Activated CD4-positive, alpha-beta memory T cell treated with anti-CD3 and anti-CD28 coated beads for 36 hours (primary cell): ENCODE measurements around the gene UEVLD. TPM values are rescaled to one million over a fixed set of nuclear protein-coding genes. Genes with fewer than 3 reads are reported as not detected.

Experiments used
- CTCF ChIA-PET: fragments of 350-600 bp; sonication (Branson Sonifier 250); formaldehyde crosslinking; loops from one replicate; lab custom pipeline; 2021; ENCODE audit warnings: antibody characterized with exemption, inconsistent platforms; lab: Charles Lee
- POLR2A ChIA-PET: fragments of 350-600 bp; sonication (Branson Sonifier 250); formaldehyde crosslinking; loops from one replicate; lab custom pipeline; 2021; ENCODE audit warnings: antibody characterized with exemption; lab: Charles Lee
- DNase-seq: peaks from one replicate; pipeline ENCODE4 v3.0.0-alpha.2; 2020
- H3K27ac Mint-ChIP-seq: one replicate; pipeline ENCODE4 v1.8.0; 2021; ENCODE audit warnings: mixed read lengths
- H3K27me3 Mint-ChIP-seq: one replicate; pipeline ENCODE4 v1.8.0; 2021; ENCODE audit warnings: mixed read lengths
- H3K36me3 Mint-ChIP-seq: one replicate; pipeline ENCODE4 v1.8.0; 2021; ENCODE audit warnings: mixed read lengths
- H3K4me1 Mint-ChIP-seq: one replicate; pipeline ENCODE4 v1.8.0; 2021; ENCODE audit warnings: low read depth, mixed read lengths
- H3K4me3 Mint-ChIP-seq: one replicate; pipeline ENCODE4 v1.8.0; 2021; ENCODE audit warnings: mild to moderate bottlenecking, mixed read lengths
- H3K9me3 Mint-ChIP-seq: one replicate; pipeline ENCODE4 v1.8.0; 2021; ENCODE audit warnings: mixed read lengths
- intact Hi-C: fragments of 100-400 bp; cut with micrococcal nuclease; formaldehyde crosslinking; loops from one replicate; pipeline ENCODE4 v1.15.1; 2023
- total RNA-seq, 2 experiments: library from RNA; stranded (reverse); gene quantifications; one replicate each; pipeline ENCODE4 v1.2.3, GENCODE V29; 2021

Gene UEVLD
- total RNA-seq, 2 experiments from 2014 or later = 20.9 to 26.2 TPM

DNA sequence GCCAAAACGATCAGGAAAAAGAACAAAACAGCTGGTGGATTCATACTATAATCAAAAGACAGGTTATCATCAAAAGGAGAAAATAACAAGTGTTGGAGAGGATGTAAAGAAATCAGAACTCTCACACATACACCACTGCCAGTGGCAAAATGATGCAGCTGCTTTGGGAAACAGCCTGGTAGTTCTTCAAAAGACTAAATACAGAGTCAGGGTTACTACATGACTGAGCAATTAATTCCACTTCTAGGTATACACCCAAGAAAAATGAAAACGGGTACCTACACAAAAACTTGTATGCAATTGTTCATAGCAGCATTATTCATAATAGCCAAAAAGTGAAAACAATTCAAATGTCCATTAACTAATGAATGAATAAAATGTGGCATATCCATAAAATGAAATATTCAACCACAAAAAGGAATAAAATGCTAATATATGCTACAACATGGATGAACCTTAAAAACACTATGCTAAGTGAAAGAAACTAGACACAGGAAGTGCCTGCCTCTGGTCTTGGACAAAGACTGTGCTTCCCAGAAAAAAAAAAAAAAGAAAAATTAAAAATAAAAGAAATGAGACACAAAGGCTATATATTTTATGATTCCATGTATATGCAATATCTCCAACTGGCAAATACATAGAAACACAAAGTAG lies 8.3 kb downstream of the UEVLD start:
- peaks cover 20% of the 10 kb centered on the region for H3K36me3 Mint-ChIP-seq
- no peaks in the 10 kb centered on the region for H3K27me3 Mint-ChIP-seq
- no peaks in the 10 kb centered on the region for H3K9me3 Mint-ChIP-seq
- H3K4me3 Mint-ChIP-seq = no peak overlapping the region
- ChIA-PET POLR2A (interaction anchor here (1.3 to 1.8 kb wide), 2 partner anchors 8 to 142 kb away, joined by 3 to 12 read pairs; partner anchors contain the start of gene UEVLD), CTCF (interaction anchor here (1.0 to 2.3 kb wide), 7 partner anchors 8 to 465 kb away, joined by 3 to 9 read pairs (median 5); partner anchors contain the start of gene UEVLD)
- no peak overlapping the region for H3K27ac Mint-ChIP-seq
- DNase-seq = no peak
- peaks cover 21% of the 10 kb centered on the region for H3K4me1 Mint-ChIP-seq
- intact Hi-C loops = no loop called here

DNA sequence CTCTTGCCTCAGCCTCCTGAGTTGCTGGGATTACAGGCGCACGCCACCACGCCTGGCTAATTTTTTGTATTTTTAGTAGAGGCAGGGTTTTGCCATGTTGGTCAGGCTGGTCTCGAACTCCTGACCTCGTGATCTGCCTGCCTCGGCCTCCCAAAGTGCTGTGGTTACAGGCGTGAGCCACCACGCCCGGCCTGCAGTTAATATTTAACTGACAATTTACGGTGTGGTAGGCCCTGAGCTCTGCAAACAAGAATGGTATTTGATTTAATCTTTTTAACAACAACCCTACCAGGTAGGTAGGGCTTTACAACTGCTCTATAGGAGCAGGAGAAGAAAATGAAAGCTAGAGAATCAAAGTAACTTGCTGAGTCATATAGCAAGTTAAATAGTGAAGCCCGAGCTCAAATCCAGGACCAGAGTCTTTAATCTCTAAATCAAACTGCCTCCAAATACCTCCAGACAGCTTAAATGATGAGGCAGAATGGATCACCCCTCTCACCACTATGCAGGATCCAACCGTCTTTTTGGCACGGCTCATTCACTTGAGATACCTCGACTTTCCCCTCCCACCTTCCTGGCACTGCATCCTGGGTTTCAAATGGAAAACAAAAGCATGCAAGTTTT lies 9.4 kb downstream of the UEVLD start:
- peaks cover 21% of the 10 kb centered on the region for H3K4me1 Mint-ChIP-seq
- ChIA-PET POLR2A (interaction anchor here (1.2 to 1.8 kb wide), 3 partner anchors 9 to 143 kb away, joined by 3 to 12 read pairs (median 8); partner anchors contain the start of genes SPTY2D1 and UEVLD), CTCF (interaction anchor here (0.8 to 2.3 kb wide), 9 partner anchors 9 to 464 kb away, joined by 3 to 9 read pairs (median 3); partner anchors contain the start of gene UEVLD)
- intact Hi-C loops = loop anchor here (1.0 to 2.0 kb wide), 3 partner anchors 9 to 72 kb away; partner anchors contain the start of genes SPTY2D1 and UEVLD
- peaks cover 20% of the 10 kb centered on the region for H3K36me3 Mint-ChIP-seq
- peak overlapping the region; percentile 57 for H3K4me3 Mint-ChIP-seq
- H3K9me3 Mint-ChIP-seq = no peaks in the 10 kb centered on the region
- peak overlapping the region; percentile 70 for H3K27ac Mint-ChIP-seq
- peak; percentile 39 for DNase-seq
- H3K27me3 Mint-ChIP-seq = no peaks in the 10 kb centered on the region

DNA sequence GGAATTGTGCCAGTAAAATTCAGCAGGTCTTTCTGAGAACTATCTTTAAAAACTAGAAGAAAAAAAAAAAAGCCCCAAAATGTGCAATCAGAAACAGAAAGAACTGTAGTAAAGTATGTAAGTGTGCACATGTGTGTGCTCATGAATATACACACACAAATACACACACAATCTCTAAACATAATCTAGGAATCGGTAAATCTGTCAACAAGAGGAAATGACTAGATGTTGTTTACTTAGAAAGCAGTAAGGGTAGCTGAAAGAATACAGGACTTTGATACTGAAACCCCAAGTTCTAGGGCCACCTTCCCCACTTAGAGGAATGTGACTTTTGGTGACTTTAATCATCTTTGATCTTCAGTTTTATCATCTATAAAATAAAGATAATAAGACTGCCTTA lies 13.2 kb downstream of the UEVLD start:
- DNase-seq = no peak
- Mint-ChIP-seq H3K4me1 (peaks cover 21% of the 10 kb centered on the region), H3K9me3 (no peaks in the 10 kb centered on the region), H3K36me3 (peaks cover 27% of the 10 kb centered on the region), H3K27me3 (no peaks in the 10 kb centered on the region), H3K4me3 (no peak overlapping the region), H3K27ac (no peak overlapping the region)
- intact Hi-C loops = no loop called here
- CTCF ChIA-PET = interaction anchor here (1.4 kb wide), 1 partner anchor 146 kb away, joined by 3 read pairs; no protein-coding TSS in a partner anchor
- POLR2A ChIA-PET = no interaction called here

DNA sequence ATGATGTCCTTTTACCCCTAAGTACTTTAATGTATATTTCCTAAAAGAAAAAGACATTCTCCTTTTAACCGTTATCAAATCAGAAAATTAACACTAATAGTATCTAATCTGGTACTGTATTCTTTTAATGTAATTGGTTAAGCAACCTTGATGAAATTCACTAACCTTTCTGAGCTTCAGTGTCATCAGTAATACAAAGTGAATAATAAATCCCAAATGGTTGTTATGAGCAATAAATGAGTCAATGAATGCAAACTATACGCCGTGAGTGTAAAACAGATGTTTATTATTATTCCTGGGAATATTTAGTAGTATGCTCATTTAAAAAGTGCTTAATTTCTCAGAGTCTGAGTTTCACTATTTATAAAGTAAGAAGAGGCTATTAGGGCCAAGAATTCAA lies 21.5 kb downstream of the UEVLD start:
- intact Hi-C loops = no loop called here
- ChIA-PET CTCF (no interaction called here), POLR2A (no interaction called here)
- no peak for DNase-seq
- Mint-ChIP-seq H3K4me1 (no peaks in the 10 kb centered on the region), H3K27me3 (no peaks in the 10 kb centered on the region), H3K4me3 (no peak overlapping the region), H3K9me3 (no peaks in the 10 kb centered on the region), H3K36me3 (peaks cover 17% of the 10 kb centered on the region), H3K27ac (no peak overlapping the region)

DNA sequence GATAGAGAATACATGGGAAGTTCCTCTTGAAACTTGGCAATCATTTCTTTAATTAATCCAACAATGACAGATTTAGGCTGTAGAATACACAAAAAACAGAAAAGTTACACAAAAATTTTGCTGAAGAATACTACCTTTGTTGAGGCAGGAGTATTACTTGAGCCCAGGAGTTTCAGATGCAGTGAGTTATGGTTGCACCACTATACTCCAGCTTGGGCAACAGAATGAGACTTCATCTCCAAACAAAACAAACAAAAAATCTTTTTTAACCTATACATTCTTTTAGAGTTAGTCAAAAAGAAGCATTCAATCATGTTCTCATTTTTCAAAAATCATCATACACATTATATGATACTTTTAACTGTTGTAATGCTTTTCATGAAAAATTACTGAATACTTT lies 22.1 kb downstream of the UEVLD start:
- intact Hi-C loops = no loop called here
- ChIA-PET CTCF (no interaction called here), POLR2A (no interaction called here)
- H3K27ac Mint-ChIP-seq = no peak overlapping the region
- H3K4me1 Mint-ChIP-seq = no peaks in the 10 kb centered on the region
- no peaks in the 10 kb centered on the region for H3K9me3 Mint-ChIP-seq
- peaks cover 15% of the 10 kb centered on the region for H3K36me3 Mint-ChIP-seq
- no peak overlapping the region for H3K4me3 Mint-ChIP-seq
- no peak for DNase-seq
- no peaks in the 10 kb centered on the region for H3K27me3 Mint-ChIP-seq

DNA sequence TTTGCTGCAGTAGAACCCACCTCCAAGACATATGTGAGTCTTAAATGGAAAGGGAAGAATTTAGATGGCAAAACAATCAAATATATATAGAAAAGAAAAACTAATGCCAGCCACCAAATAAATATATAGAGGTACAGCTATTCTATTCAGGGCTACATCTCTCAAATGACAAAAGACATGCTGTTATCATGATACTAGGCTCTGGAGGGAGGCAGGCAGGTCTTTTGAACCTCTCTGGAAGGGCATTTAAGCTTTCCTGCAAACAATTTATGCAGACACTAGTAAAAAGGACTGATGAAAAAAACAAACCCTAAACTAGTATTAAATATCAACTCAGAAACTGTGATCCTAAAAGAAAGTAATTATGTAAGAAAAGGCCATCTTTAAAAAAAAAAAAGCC lies 24.4 kb downstream of the UEVLD start:
- Mint-ChIP-seq H3K27ac (no peak overlapping the region), H3K4me1 (no peaks in the 10 kb centered on the region), H3K36me3 (peaks cover 14% of the 10 kb centered on the region), H3K9me3 (no peaks in the 10 kb centered on the region), H3K4me3 (no peak overlapping the region), H3K27me3 (no peaks in the 10 kb centered on the region)
- intact Hi-C loops = no loop called here
- DNase-seq = no peak
- ChIA-PET CTCF (interaction anchor here (0.6 to 1.4 kb wide), 2 partner anchors 130 to 376 kb away, joined by 3 to 4 read pairs; no protein-coding TSS in a partner anchor), POLR2A (no interaction called here)

DNA sequence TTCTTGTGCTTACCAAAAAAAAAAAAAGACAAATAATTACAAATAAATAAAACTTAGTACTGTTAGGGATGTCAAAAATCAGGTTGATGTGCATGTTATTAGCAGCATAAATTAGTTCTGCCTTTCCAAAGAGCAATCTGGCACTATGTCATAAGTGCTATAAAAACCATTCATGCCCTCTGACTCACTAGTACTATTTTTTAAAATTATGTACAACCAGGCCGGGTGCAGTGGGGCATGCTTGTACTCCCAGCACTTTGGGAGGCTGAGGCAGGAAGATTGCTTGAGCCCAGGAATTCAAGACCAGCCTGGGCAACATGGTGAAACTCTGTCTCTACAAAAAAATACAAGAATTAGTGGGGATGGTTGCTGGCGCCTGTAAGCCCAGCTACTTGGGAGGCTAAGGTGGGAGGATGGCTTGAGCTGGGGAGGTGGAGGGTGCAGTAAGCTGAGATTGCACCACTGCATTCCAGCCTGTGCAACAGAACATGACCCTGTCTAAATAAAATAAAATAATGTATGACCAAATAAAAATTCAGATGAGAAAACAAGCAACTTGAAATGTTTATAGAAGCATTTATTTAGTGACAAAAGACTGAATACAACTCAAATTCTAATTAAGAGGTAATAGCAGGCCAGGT lies 25.3 kb downstream of the UEVLD start:
- Mint-ChIP-seq H3K27ac (no peak overlapping the region), H3K4me1 (no peaks in the 10 kb centered on the region), H3K36me3 (peaks cover 12% of the 10 kb centered on the region), H3K27me3 (no peaks in the 10 kb centered on the region), H3K9me3 (no peaks in the 10 kb centered on the region), H3K4me3 (no peak overlapping the region)
- ChIA-PET CTCF (interaction anchor here (1.4 kb wide), 1 partner anchor 375 kb away, joined by 3 read pairs; no protein-coding TSS in a partner anchor), POLR2A (no interaction called here)
- no peak for DNase-seq
- intact Hi-C loops = no loop called here

DNA sequence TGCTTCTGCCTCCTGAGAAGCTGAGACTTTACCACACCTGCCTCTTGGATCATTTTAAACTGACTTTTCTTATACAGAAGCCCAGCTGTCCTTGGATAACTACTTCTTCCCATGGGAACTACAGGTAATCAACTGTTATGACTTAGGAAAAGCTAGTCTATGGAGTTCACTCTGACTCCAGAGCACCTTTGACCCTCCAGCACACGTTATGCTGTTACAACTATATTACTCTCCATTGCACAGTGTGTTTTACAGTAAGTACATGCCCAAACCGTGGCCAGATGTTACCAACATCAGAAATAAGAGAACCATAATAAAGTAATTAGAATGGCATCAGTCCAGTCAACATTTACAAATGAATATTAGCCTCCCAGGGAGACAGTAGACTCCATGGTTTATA lies 40.5 kb downstream of the UEVLD start:
- Mint-ChIP-seq H3K4me3 (no peak overlapping the region), H3K4me1 (no peaks in the 10 kb centered on the region), H3K9me3 (no peaks in the 10 kb centered on the region), H3K27me3 (no peaks in the 10 kb centered on the region), H3K36me3 (peaks cover 6% of the 10 kb centered on the region), H3K27ac (no peak overlapping the region)
- intact Hi-C loops = no loop called here
- POLR2A ChIA-PET = interaction anchor here (1.1 kb wide), 1 partner anchor 26 kb away, joined by 3 read pairs; no protein-coding TSS in a partner anchor
- CTCF ChIA-PET = interaction anchor here (1.3 kb wide), 1 partner anchor 27 kb away, joined by 3 read pairs; no protein-coding TSS in a partner anchor
- DNase-seq = no peak

DNA sequence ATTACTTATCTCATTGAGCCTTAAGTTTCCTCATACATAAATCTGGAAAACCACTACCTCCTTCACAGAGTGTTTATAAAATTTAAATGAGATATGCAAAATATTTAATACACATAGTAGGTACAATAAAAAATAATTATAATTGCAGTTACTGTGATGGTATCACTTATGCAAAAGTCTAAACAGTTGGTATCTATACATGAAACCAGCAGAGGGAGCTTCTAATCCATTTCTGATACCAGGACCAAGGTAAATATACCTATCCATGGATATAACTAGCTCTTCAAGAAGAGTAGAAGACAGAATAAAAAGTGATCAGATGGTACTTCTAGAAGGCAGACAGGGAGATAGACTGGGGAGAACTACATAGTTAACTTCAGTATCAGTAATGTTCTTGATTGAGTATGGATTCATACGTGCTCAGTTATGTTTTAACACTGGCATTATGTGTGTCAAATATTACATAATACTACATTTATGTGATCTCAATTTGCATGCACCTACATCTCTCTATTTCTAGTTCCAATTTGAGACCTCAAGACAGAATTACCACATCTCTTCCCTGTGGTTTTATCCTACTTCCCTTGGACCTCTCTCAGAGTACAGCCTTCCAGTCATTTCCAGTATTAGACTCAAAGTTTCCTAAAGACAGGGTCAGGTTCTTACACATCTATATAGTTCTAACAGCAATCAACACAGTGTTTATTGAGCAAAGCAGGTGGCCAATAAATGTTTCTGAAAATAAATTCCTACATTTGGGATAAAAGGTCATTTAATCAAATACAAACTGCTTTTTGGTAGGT lies 48.1 kb downstream of the UEVLD start:
- H3K4me3 Mint-ChIP-seq = no peak overlapping the region
- H3K9me3 Mint-ChIP-seq = no peaks in the 10 kb centered on the region
- intact Hi-C loops = loop anchor here (1.0 to 5.0 kb wide), 4 partner anchors 47 to 224 kb away; partner anchors contain the start of gene UEVLD
- ChIA-PET CTCF (interaction anchor here (0.6 to 4.4 kb wide), 31 partner anchors 9 to 425 kb away, joined by 3 to 40 read pairs (median 4); partner anchors contain the start of gene TSG101), POLR2A (no interaction called here)
- peaks cover 5% of the 10 kb centered on the region for H3K4me1 Mint-ChIP-seq
- peaks cover 5% of the 10 kb centered on the region for H3K36me3 Mint-ChIP-seq
- no peak for DNase-seq
- H3K27me3 Mint-ChIP-seq = no peaks in the 10 kb centered on the region
- H3K27ac Mint-ChIP-seq = no peak overlapping the region

DNA sequence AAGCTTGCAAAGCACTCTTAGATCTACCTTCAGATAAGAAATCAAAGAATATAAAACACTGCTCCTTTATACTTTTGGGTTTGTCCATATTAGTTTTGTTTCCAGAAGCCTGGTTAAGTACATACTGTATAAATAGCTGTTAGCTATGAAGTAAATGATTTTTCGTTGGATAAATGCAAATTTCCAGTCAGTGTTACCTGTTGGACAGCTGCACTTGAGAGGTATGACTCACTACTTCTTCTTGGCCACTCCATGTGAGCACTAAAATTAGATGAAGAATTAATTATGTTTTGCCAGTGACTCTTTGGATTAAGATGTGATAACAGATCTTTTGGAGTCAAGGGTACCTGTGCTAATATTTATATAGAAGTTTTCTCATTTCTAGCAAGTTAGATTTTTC lies 52.3 kb downstream of the UEVLD start:
- peaks cover 7% of the 10 kb centered on the region for H3K4me1 Mint-ChIP-seq
- CTCF ChIA-PET = interaction anchor here (1.7 kb wide), 1 partner anchor 185 kb away, joined by 5 read pairs; no protein-coding TSS in a partner anchor
- peaks cover 2% of the 10 kb centered on the region for H3K36me3 Mint-ChIP-seq
- H3K27me3 Mint-ChIP-seq = no peaks in the 10 kb centered on the region
- H3K27ac Mint-ChIP-seq = no peak overlapping the region
- intact Hi-C loops = no loop called here
- POLR2A ChIA-PET = no interaction called here
- no peak overlapping the region for H3K4me3 Mint-ChIP-seq
- no peak for DNase-seq
- H3K9me3 Mint-ChIP-seq = no peaks in the 10 kb centered on the region

DNA sequence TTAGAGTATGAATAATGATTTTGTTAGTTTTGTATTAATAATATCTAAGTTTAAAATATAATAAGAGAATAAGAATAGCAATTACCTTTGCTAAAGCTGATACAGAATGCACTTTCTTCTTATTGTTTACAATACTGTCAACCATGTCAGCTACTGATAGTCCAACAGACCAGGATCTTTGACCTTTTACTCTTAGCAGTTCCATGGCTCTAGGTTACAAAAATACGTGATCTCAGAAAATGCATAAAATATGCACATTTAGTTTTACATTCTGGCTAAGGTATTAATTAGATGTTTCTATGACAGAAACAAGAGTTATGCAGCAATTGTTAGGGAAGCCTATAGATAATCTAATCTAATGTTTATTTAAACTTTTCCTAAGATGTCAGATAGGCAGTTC lies 54.3 kb downstream of the UEVLD start:
- no peaks in the 10 kb centered on the region for H3K9me3 Mint-ChIP-seq
- H3K27me3 Mint-ChIP-seq = no peaks in the 10 kb centered on the region
- peaks cover 2% of the 10 kb centered on the region for H3K36me3 Mint-ChIP-seq
- ChIA-PET CTCF (interaction anchor here (0.8 kb wide), 1 partner anchor 203 kb away, joined by 3 read pairs; no protein-coding TSS in a partner anchor), POLR2A (no interaction called here)
- intact Hi-C loops = no loop called here
- peaks cover 7% of the 10 kb centered on the region for H3K4me1 Mint-ChIP-seq
- no peak for DNase-seq
- H3K27ac Mint-ChIP-seq = no peak overlapping the region
- no peak overlapping the region for H3K4me3 Mint-ChIP-seq
